Measurements from ENCODE around the gene AP5M1.

DNA sequence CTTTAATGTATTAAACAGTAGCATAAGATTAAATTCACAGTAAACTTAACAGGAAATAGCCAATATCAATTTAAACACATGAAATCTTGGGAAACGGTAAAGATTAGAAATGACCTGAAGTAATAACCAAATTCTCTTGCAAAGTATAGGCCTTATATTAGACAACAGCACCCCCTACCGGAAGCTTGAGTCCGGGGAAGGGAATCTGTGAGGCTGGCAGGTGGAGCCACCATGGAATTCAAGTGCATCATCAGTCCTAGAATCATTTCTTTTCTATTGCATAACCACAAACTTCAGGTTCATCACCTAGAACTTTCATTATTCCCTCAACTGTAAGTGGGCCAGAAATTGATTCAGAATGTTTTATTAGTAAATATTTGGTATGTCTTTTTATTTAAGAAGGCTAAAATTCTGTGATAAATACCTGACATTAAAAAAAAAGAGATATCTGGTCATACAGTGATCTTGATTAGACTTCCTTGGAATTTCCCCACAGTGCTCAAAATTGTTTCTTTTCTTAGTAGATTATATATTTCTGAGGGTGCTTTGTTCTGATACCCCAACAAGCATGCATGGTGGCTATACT, 48.6 kb downstream of the AP5M1 start:
- TF ChIP-seq, protein P1, sequence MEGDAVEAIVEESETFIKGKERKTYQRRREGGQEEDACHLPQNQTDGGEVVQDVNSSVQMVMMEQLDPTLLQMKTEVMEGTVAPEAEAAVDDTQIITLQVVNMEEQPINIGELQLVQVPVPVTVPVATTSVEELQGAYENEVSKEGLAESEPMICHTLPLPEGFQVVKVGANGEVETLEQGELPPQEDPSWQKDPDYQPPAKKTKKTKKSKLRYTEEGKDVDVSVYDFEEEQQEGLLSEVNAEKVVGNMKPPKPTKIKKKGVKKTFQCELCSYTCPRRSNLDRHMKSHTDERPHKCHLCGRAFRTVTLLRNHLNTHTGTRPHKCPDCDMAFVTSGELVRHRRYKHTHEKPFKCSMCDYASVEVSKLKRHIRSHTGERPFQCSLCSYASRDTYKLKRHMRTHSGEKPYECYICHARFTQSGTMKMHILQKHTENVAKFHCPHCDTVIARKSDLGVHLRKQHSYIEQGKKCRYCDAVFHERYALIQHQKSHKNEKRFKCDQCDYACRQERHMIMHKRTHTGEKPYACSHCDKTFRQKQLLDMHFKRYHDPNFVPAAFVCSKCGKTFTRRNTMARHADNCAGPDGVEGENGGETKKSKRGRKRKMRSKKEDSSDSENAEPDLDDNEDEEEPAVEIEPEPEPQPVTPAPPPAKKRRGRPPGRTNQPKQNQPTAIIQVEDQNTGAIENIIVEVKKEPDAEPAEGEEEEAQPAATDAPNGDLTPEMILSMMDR (IDR thresholded peaks at IDR 0.05; ENCODE audit: poor library complexity) = peak; percentile 90
- TF ChIP-seq EZH2 (IDR thresholded peaks at IDR 0.05; ENCODE audit: borderline replicate concordance) (no peak), EZH2phosphoT487 (IDR thresholded peaks at IDR 0.05; ENCODE audit: low read depth, severe bottlenecking, unreplicated experiment) (no peak)
